Cardiac muscle cell (in vitro differentiated cells and primary cell): Measurements from ENCODE around the gene FGGY. TPM values are rescaled to one million over a fixed set of nuclear protein-coding genes. Genes with fewer than 3 reads are reported as not detected.

Experiments
- DNase-seq, 2 donors: peaks; one replicate each; pipeline versions ENCODE4 v3.0.0 to v3.0.0-alpha.2; 2010 to 2017; ENCODE audit warnings: low read depth in 1 of 2, low spot score in 1 of 2
- H3K27ac ChIP-seq: fragments of 200-600 bp; sonication (generic); 2 replicates; pipeline ENCODE4 v1.5.1; 2016
- H3K27me3 ChIP-seq: fragments of 200-600 bp; sonication (generic); 2 replicates; pipeline ENCODE4 v1.6.0; 2016; ENCODE audit warnings: control low read depth
- H3K36me3 ChIP-seq: fragments of 200-600 bp; sonication (generic); 2 replicates; pipeline ENCODE4 v1.5.1; 2016; ENCODE audit warnings: control low read depth
- H3K4me1 ChIP-seq: fragments of 200-600 bp; sonication (generic); 2 replicates; pipeline ENCODE4 v1.8.1; 2017; ENCODE audit warnings: low read depth, mild to moderate bottlenecking, mixed run types
- H3K4me3 ChIP-seq: fragments of 200-600 bp; sonication (generic); 2 replicates; pipeline ENCODE4 v1.5.1; 2016; ENCODE audit warnings: mild to moderate bottlenecking
- H3K9me3 ChIP-seq: fragments of 200-600 bp; sonication (generic); 2 replicates; pipeline ENCODE4 v1.5.1; 2017; ENCODE audit warnings: low read depth, mild to moderate bottlenecking, control low read depth
- CTCF ChIP-seq: IDR thresholded peaks from 2 replicates; pipeline ENCODE4 v1.5.1; 2012; ENCODE audit warnings: low read depth, mild to moderate bottlenecking, low read length
- polyA plus RNA-seq: library from polyadenylated mRNA; unstranded; fragments of >200 nt; fragmentation: Nextera tagmentation; extraction: Ambion mirVana; gene quantifications from 2 replicates; pipeline ENCODE4 v1.2.1, GENCODE V29; 2016
- total RNA-seq: library from RNA; depleted of rRNA; stranded (reverse); fragments of >200 nt; gene quantifications from 2 replicates; pipeline ENCODE4 v1.2.3, GENCODE V29; 2016

The FGGY gene
- total and polyA plus RNA-seq, 2 experiments from 2014 or later = 9.8 to 14.5 TPM

DNA sequence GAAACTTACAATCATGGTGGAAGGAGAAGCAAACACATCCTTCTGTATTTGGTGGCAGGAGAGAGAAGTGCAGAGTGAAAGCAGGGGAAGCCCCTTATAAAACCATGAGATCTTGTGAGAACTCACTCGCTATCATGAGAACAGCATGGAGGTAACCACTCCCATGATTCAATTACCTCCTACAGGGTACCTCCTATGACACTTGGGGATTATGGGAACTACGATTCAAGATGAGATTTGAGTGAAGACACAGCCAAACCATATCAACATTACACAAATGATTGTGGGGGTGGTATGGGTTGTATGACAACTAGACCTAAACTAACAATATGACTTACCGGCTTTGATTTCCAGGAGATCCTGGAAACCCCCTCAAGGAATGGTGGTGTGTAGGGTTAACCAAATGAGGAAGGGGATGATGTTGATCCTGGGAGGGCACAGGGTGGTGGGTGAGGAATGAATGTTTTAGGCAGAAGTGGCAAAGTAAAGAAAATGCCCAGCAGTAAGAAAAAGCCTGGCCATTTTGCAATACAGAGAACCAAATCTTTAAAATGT is 80.5 kb downstream of the FGGY start:
- Histone ChIP-seq H3K27me3 (no peaks in the 10 kb centered on the region), H3K27ac (no peak overlapping the region), H3K36me3 (no peaks in the 10 kb centered on the region), H3K4me3 (no peak overlapping the region), H3K9me3 (no peaks in the 10 kb centered on the region), H3K4me1 (no peaks in the 10 kb centered on the region)
- no peak for DNase-seq
- no peak for TF ChIP-seq CTCF

GRCh38 chr1:59378621-59379370 is 81.9 kb downstream of the FGGY start:
- DNase-seq = no peak
- H3K9me3 ChIP-seq = no peaks in the 10 kb centered on the region
- H3K27ac ChIP-seq = no peak overlapping the region
- H3K27me3 ChIP-seq = no peaks in the 10 kb centered on the region
- H3K36me3 ChIP-seq = no peaks in the 10 kb centered on the region
- no peak overlapping the region for H3K4me3 ChIP-seq
- H3K4me1 ChIP-seq = no peaks in the 10 kb centered on the region
- no peak for TF ChIP-seq CTCF

DNA sequence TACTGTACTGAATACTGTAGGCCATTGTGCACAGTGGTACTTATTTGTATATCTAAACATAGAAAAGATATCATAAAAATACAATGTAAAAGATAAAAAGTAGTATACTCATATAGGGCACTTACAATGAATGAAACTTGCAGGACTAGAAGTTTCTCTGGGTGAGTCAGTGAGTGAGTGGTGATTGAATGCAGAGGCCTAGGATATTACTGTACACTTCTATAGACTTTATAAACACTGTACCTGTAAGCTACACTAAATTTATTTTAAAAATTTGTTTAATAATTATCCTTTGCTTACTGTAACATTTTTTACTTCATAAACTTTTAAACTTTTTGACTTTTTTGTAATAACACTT is 82.5 kb downstream of the FGGY start:
- no peak overlapping the region for H3K27ac ChIP-seq
- H3K27me3 ChIP-seq = no peaks in the 10 kb centered on the region
- DNase-seq = no peak
- no peaks in the 10 kb centered on the region for H3K4me1 ChIP-seq
- no peak overlapping the region for H3K4me3 ChIP-seq
- TF ChIP-seq CTCF = no peak
- H3K36me3 ChIP-seq = no peaks in the 10 kb centered on the region
- no peaks in the 10 kb centered on the region for H3K9me3 ChIP-seq

GRCh38 chr1:59383963-59384362 is 87.1 kb downstream of the FGGY start:
- H3K4me3 ChIP-seq = no peak overlapping the region
- no peaks in the 10 kb centered on the region for H3K4me1 ChIP-seq
- H3K9me3 ChIP-seq = no peaks in the 10 kb centered on the region
- TF ChIP-seq CTCF = no peak
- no peaks in the 10 kb centered on the region for H3K27me3 ChIP-seq
- no peak for DNase-seq
- no peak overlapping the region for H3K27ac ChIP-seq
- no peaks in the 10 kb centered on the region for H3K36me3 ChIP-seq

- Histone ChIP-seq H3K9me3 (no peaks in the 10 kb centered on the region), H3K36me3 (no peaks in the 10 kb centered on the region), H3K4me1 (no peaks in the 10 kb centered on the region), H3K27ac (no peak overlapping the region), H3K27me3 (no peaks in the 10 kb centered on the region), H3K4me3 (no peak overlapping the region)
- no peak for DNase-seq
- no peak for TF ChIP-seq CTCF
Measured at GRCh38 chr1:59384443-59384842, 87.5 kb downstream of the FGGY start.
